HL-60 (cell line): Measurements from ENCODE around the gene DCTN4.

Experiments
- POLR2AphosphoS5 ChIP-seq: IDR thresholded peaks from 2 replicates; pipeline ENCODE4 v1.6.1; 2012; ENCODE audit warnings: low read depth
- TF ChIP-seq, protein P1 (sequence below): IDR thresholded peaks from one replicate; pipeline ENCODE4 v1.5.1; 2011; ENCODE audit warnings: low read length, control low read depth, inconsistent platforms; ENCODE audit not compliant: insufficient read depth

DNA sequence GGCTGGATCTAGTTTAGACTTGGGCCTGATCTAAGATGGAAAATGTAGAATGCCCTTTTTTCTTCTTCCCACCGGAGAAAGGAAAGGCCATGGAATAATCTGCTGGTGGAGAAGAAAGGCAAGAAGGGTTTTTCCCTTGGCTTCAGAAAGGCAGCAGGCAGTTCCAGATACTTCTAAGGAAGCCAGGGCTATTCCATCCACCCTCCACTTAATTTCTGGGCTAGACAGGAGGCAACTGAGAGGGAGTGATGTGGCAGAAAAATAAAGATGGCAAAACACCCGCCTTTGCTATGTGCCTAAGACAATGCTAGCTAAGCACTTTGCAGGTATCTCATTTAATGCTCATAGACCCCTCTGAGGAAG lies 87.9 kb downstream of the DCTN4 start:
- TF ChIP-seq, protein P1, sequence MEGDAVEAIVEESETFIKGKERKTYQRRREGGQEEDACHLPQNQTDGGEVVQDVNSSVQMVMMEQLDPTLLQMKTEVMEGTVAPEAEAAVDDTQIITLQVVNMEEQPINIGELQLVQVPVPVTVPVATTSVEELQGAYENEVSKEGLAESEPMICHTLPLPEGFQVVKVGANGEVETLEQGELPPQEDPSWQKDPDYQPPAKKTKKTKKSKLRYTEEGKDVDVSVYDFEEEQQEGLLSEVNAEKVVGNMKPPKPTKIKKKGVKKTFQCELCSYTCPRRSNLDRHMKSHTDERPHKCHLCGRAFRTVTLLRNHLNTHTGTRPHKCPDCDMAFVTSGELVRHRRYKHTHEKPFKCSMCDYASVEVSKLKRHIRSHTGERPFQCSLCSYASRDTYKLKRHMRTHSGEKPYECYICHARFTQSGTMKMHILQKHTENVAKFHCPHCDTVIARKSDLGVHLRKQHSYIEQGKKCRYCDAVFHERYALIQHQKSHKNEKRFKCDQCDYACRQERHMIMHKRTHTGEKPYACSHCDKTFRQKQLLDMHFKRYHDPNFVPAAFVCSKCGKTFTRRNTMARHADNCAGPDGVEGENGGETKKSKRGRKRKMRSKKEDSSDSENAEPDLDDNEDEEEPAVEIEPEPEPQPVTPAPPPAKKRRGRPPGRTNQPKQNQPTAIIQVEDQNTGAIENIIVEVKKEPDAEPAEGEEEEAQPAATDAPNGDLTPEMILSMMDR: no peak
- no peak for TF ChIP-seq POLR2AphosphoS5
